Measurements from ENCODE around the gene PTPN3. TPM values are rescaled to one million over a fixed set of nuclear protein-coding genes. Genes with fewer than 3 reads are reported as not detected.
"Not testable (repeated sequence)": the region's sequence is repeated elsewhere in the genome, so short reads cannot be mapped to it uniquely, and the experiment has no call there.

Gene PTPN3
- total RNA-seq, 1 donor from 2014 or later, result 38.6 TPM

GRCh38 chr9:109382585-109382984, 115.5 kb downstream of the PTPN3 start:
- ATAC-seq (ENCODE audit: poor library complexity) (no peak), DNase-seq (no peak)
- intact Hi-C loops (cut with DNase I), result no loop called here

- intact Hi-C loops (cut with DNase I), result no loop called here
Measured at GRCh38 chr9:109382182-109382581, 115.9 kb downstream of the PTPN3 start.

GRCh38 chr9:109381011-109381729, 116.9 kb downstream of the PTPN3 start:
- ATAC-seq (ENCODE audit: poor library complexity), result no peak
- intact Hi-C loops (cut with DNase I), result no loop called here
- no peak for DNase-seq

More at GRCh38 chr9:109382182-109382581, 115.9 kb downstream of the PTPN3 start:
- ATAC-seq (ENCODE audit: poor library complexity), result no peak
- no peak for DNase-seq

GRCh38 chr9:109379513-109379912, 118.6 kb downstream of the PTPN3 start:
- no peak for ATAC-seq (ENCODE audit: poor library complexity)
- no peak for DNase-seq
- intact Hi-C loops (cut with DNase I), result no loop called here

GRCh38 chr9:109378316-109378715, 119.8 kb downstream of the PTPN3 start:
- intact Hi-C loops (cut with DNase I), result no loop called here
- ATAC-seq (ENCODE audit: poor library complexity), result no peak
- no peak for DNase-seq

GRCh38 chr9:109372246-109372645, 125.9 kb downstream of the PTPN3 start:
- ATAC-seq (ENCODE audit: poor library complexity) (no peak), DNase-seq (no peak)
- intact Hi-C loops (cut with DNase I), result no loop called here

- intact Hi-C loops (cut with DNase I), result no loop called here
- no peak for DNase-seq
- no peak for ATAC-seq (ENCODE audit: poor library complexity)
Measured at GRCh38 chr9:109371374-109371773, 126.7 kb downstream of the PTPN3 start.

- ATAC-seq (ENCODE audit: poor library complexity) (no peak), DNase-seq (no peak)
- intact Hi-C loops (cut with DNase I), result no loop called here
Measured at GRCh38 chr9:109369285-109369684, 128.8 kb downstream of the PTPN3 start.

- DNase-seq, result no peak
- intact Hi-C loops (cut with DNase I), result no loop called here
- ATAC-seq (ENCODE audit: poor library complexity), result no peak
Measured at GRCh38 chr9:109360771-109361170, 137.3 kb downstream of the PTPN3 start.

- DNase-seq; ATAC-seq (ENCODE audit: poor library complexity); intact Hi-C loops (cut with DNase I): not testable (repeated sequence)
Measured at GRCh38 chr9:109358968-109359603, 139.0 kb downstream of the PTPN3 start.

- ATAC-seq (ENCODE audit: poor library complexity) (no peak), DNase-seq (no peak)
- intact Hi-C loops (cut with DNase I), result no loop called here
Measured at GRCh38 chr9:109355564-109356297, 142.4 kb downstream of the PTPN3 start.

- DNase-seq (no peak), ATAC-seq (ENCODE audit: poor library complexity) (no peak)
- intact Hi-C loops (cut with DNase I), result no loop called here
Measured at GRCh38 chr9:109354190-109354589, 143.9 kb downstream of the PTPN3 start.

- DNase-seq (no peak), ATAC-seq (ENCODE audit: poor library complexity) (no peak)
- intact Hi-C loops (cut with DNase I), result no loop called here
Measured at GRCh38 chr9:109351032-109351431, 147.1 kb downstream of the PTPN3 start.

- no peak for ATAC-seq (ENCODE audit: poor library complexity)
- no peak for DNase-seq
- intact Hi-C loops (cut with DNase I), result no loop called here
Measured at GRCh38 chr9:109349421-109349846, 148.7 kb downstream of the PTPN3 start.

GRCh38 chr9:109346904-109347303, 151.2 kb downstream of the PTPN3 start:
- ATAC-seq (ENCODE audit: poor library complexity) (no peak), DNase-seq (no peak)
- intact Hi-C loops (cut with DNase I), result no loop called here

GRCh38 chr9:109344866-109345265, 153.2 kb downstream of the PTPN3 start:
- no peak for ATAC-seq (ENCODE audit: poor library complexity)
- intact Hi-C loops (cut with DNase I), result no loop called here

GRCh38 chr9:109342878-109343277, 155.2 kb downstream of the PTPN3 start:
- ATAC-seq (ENCODE audit: poor library complexity) (no peak), DNase-seq (no peak)
- intact Hi-C loops (cut with DNase I), result no loop called here

More at GRCh38 chr9:109344866-109345265, 153.2 kb downstream of the PTPN3 start:
- DNase-seq, result no peak

GRCh38 chr9:109341561-109341960, 156.5 kb downstream of the PTPN3 start:
- intact Hi-C loops (cut with DNase I), result no loop called here
- DNase-seq (no peak), ATAC-seq (ENCODE audit: poor library complexity) (no peak)

GRCh38 chr9:109340979-109341378, 157.1 kb downstream of the PTPN3 start:
- intact Hi-C loops (cut with DNase I); ATAC-seq (ENCODE audit: poor library complexity); DNase-seq: not testable (repeated sequence)

- intact Hi-C loops (cut with DNase I), result no loop called here
- DNase-seq (no peak), ATAC-seq (ENCODE audit: poor library complexity) (no peak)
Measured at GRCh38 chr9:109336409-109336808, 161.7 kb downstream of the PTPN3 start.

Measured in Right ventricle myocardium superior (tissue), 1 donor.